ENCODE results near the gene IMMP2L. TPM values are rescaled to one million over a fixed set of nuclear protein-coding genes. Genes with fewer than 3 reads are reported as not detected.

IMMP2L gene
- total RNA-seq, 2 donors from 2014 or later, result 13.1 to 22.7 TPM

DNA sequence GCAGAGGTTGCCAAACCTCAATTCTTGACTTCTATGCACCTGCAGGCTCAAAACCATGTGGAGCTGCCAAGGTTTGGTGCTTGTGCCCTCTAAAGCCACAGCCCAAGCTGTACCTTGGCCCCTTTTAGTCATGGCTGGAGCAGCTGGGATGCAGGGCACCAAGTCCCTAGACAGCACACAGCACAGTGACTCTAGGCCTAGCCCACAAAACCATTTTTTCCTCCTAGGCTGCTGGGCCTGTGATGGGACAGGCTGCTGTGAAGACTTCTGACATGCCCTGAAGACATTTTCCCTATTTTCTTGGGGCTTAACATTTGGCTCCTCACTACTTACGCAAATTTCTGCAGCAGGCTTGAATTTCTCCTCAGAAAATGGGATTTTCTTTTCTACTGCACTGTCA lies 499.1 kb downstream of the IMMP2L start:
- Histone ChIP-seq H3K27ac (no peak overlapping the region), H3K36me3 (no peaks in the 10 kb centered on the region), H3K27me3 (replicated peaks; ENCODE audit: insufficient read depth) (no peaks in the 10 kb centered on the region), H3K4me1 (ENCODE audit: control insufficient read depth in 1 of 2, low read depth in 2 of 2) (peaks cover 0 to 3% of the 10 kb centered on the region in 2 donors), H3K9me3 (no peaks in the 10 kb centered on the region), H3K4me3 (no peak overlapping the region)
- DNase-seq (ENCODE audit: low spot score) (no peak), ATAC-seq (ENCODE audit: insufficient number of reproducible peaks, low FRiP score, low read depth) (no peak)
- TF ChIP-seq, protein P1, sequence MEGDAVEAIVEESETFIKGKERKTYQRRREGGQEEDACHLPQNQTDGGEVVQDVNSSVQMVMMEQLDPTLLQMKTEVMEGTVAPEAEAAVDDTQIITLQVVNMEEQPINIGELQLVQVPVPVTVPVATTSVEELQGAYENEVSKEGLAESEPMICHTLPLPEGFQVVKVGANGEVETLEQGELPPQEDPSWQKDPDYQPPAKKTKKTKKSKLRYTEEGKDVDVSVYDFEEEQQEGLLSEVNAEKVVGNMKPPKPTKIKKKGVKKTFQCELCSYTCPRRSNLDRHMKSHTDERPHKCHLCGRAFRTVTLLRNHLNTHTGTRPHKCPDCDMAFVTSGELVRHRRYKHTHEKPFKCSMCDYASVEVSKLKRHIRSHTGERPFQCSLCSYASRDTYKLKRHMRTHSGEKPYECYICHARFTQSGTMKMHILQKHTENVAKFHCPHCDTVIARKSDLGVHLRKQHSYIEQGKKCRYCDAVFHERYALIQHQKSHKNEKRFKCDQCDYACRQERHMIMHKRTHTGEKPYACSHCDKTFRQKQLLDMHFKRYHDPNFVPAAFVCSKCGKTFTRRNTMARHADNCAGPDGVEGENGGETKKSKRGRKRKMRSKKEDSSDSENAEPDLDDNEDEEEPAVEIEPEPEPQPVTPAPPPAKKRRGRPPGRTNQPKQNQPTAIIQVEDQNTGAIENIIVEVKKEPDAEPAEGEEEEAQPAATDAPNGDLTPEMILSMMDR (IDR thresholded peaks at IDR 0.05), result no peak

DNA sequence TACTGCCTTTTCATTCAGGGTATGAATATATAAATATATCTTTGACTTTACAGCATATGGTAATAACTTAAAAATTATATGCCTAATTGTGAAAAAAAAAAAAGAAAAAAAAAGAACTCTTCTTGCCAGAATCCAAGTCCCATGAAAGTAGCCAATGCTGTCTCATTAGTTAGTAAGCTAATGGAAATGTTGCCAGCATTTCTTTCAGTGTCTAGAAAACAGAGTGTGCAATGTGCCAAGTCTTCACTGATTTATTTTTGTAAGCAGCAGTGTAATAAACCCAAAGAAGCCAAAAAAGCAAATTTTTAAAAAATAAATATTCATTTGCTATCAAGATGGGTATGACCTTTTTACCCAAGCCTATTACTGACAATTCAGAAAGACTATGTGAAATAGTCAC lies 502.5 kb downstream of the IMMP2L start:
- no peak for DNase-seq (ENCODE audit: low spot score)
- ATAC-seq (ENCODE audit: insufficient number of reproducible peaks, low FRiP score, low read depth), result no peak

DNA sequence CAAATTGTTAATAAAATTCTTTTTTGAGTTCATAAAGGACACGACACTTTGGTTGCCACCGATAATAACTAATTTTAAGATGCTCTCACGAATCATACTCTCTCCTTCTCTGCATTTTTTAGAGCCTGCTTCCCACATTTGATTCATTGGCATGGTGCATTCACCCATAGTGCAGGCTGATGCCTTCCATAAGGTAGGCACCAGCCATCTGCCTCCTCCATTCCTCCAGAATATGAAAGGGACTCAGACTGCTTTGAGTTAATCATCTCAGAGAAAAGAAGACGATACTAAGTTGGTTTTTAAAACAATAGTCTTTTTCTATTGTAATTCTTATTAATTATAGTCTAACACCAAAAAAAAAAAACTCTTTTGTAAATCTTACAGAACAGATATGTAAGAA lies 505.2 kb downstream of the IMMP2L start:
- no peak overlapping the region for H3K4me3 ChIP-seq
- H3K4me1 ChIP-seq (ENCODE audit: control insufficient read depth in 1 of 2, low read depth in 2 of 2), result no peaks in the 10 kb centered on the region
- H3K27me3 ChIP-seq (replicated peaks; ENCODE audit: insufficient read depth), result no peaks in the 10 kb centered on the region
- ATAC-seq (ENCODE audit: insufficient number of reproducible peaks, low FRiP score, low read depth) (no peak), DNase-seq (ENCODE audit: low spot score) (no peak)
- TF ChIP-seq, protein P1 (IDR thresholded peaks at IDR 0.05), result no peak
- no peaks in the 10 kb centered on the region for H3K9me3 ChIP-seq
- no peak overlapping the region for H3K27ac ChIP-seq
- no peaks in the 10 kb centered on the region for H3K36me3 ChIP-seq

More for the DNA sequence above, 502.5 kb downstream of the IMMP2L start:
- no peaks in the 10 kb centered on the region for H3K9me3 ChIP-seq
- H3K4me1 ChIP-seq (ENCODE audit: control insufficient read depth in 1 of 2, low read depth in 2 of 2), result no peaks in the 10 kb centered on the region
- no peak overlapping the region for H3K4me3 ChIP-seq
- no peak overlapping the region for H3K27ac ChIP-seq
- H3K27me3 ChIP-seq (replicated peaks; ENCODE audit: insufficient read depth), result no peaks in the 10 kb centered on the region
- TF ChIP-seq, protein P1 (IDR thresholded peaks at IDR 0.05), result no peak
- no peaks in the 10 kb centered on the region for H3K36me3 ChIP-seq

DNA sequence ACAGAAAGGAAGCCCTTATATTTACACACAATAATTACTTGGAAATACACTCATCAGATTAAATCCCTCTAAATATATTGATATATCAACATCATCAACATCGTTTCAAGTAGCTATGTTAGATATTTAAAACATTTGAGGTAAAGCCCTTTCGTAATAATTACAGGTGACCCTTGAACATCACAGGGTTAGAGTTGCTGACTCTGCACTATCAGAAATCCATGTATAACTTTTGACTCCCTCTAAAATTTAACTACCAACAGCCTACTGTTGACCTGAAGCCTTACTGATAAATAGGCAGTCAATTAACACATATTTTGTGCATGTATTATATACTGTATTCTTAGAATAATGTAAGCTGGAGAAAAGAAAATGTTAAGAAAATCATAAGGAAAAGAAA lies 505.9 kb downstream of the IMMP2L start:
- Histone ChIP-seq H3K27me3 (replicated peaks; ENCODE audit: insufficient read depth) (no peaks in the 10 kb centered on the region), H3K27ac (no peak overlapping the region), H3K36me3 (no peaks in the 10 kb centered on the region), H3K4me1 (ENCODE audit: control insufficient read depth in 1 of 2, low read depth in 2 of 2) (no peaks in the 10 kb centered on the region), H3K9me3 (no peaks in the 10 kb centered on the region), H3K4me3 (no peak overlapping the region)
- TF ChIP-seq, protein P1 (IDR thresholded peaks at IDR 0.05), result no peak
- DNase-seq (ENCODE audit: low spot score) (no peak), ATAC-seq (ENCODE audit: insufficient number of reproducible peaks, low FRiP score, low read depth) (no peak)

DNA sequence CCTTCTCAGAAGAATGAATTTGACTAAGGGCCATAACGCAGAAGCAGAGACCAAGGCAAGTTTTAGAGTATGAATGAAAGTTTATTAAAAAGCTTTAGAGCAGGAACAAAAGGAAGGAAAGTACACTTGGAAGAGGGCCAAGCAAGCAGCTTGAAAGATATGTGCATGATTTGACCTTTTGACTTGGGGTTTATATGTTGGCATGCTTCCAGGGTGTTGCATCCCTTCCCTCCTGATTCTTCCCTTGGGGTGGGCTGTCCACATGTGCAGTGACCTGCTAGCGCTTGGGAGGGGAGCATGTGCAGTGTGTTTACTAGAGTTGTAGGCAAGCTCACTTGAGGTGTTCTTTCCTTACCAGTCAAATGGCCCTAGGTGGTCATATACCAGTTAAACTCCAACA lies 509.3 kb downstream of the IMMP2L start:
- Histone ChIP-seq H3K4me3 (no peak overlapping the region), H3K36me3 (no peaks in the 10 kb centered on the region), H3K4me1 (ENCODE audit: control insufficient read depth in 1 of 2, low read depth in 2 of 2) (no peaks in the 10 kb centered on the region), H3K27ac (no peak overlapping the region), H3K27me3 (replicated peaks; ENCODE audit: insufficient read depth) (no peaks in the 10 kb centered on the region), H3K9me3 (no peaks in the 10 kb centered on the region)
- DNase-seq (ENCODE audit: low spot score) (no peak), ATAC-seq (ENCODE audit: insufficient number of reproducible peaks, low FRiP score, low read depth) (no peak)
- TF ChIP-seq, protein P1 (IDR thresholded peaks at IDR 0.05), result no peak

All from thoracic aorta (tissue), 2 donors.